ENCODE results near the gene DUSP1.
A peak's percentile ranks its signal among the peaks of the same experiment; 100 is the strongest.

The DUSP1 gene

GRCh38 chr5:172724242-172725183 is 46.5 kb downstream of the DUSP1 start:
- no peak for DNase-seq (ENCODE audit: low read depth)

DNA sequence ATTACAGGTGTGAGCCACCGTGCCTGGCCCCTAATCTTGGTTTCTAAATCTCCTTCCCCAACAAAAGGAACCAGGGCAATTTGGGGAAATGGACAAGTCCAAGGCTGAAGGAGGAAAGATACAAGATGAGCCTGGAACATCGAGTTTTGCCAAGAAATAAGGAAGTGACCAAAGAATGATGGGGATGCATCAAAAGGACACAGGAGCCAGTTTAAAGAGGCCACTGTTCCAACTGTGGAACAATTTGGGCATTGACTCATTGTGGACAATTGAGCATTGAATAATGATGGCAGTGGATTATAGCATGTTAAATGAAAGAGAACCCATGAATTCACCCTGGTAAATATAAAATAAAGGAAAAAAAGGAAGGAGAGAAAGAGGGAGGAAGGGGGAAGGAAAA is 47.5 kb downstream of the DUSP1 start:
- DNase-seq (ENCODE audit: low read depth), result no peak

GRCh38 chr5:172722327-172722815 is 48.6 kb downstream of the DUSP1 start:
- DNase-seq (ENCODE audit: low read depth), result peak; percentile 18

GRCh38 chr5:172721455-172722326 is 49.3 kb downstream of the DUSP1 start:
- DNase-seq (ENCODE audit: low read depth), result no peak

GRCh38 chr5:172720655-172721054 is 50.3 kb downstream of the DUSP1 start:
- DNase-seq (ENCODE audit: low read depth), result no peak

DNA sequence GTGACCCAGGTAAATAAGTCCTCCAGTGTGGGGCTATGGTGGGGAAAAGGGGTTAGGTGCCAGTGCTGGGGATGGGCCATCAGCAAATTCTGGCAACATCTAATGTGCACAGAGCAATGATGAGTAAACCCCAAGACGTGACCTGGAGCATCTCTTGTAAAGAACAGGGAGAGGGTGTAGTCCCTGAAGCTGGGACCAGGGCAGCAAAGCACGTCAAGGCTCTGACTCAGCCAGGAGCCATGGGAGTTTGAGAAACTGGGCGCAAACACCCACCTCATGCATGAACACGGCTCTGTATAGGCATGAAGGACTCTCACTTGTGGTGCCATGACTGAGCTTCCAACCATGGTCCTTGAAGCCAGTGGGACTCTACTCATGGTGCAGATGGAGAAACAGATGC is 51.8 kb downstream of the DUSP1 start:
- DNase-seq (ENCODE audit: low read depth), result no peak

DNA sequence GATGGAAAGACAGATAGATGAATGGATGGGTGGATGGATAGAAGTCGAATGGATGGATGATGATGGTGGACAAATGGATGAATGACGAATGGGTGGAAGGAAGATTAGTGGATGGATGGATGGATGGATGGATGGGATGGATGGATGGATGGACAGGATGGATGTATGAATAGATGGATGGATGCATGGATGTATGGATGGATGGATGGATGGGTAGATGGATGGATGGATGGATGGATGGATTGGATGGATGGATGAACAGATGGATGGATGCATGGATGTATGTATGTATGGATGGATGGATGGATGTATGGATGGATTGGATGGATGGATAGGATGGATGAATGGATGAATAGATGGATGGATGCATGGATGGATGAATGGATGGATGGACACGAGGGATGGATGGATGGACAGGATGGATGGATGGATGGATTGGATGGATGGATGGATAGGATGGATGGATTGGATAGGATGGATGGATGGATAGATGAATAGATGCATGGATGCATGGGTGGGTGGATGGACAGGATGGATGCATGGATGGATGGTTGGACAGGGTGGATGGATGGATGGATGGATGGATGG is 52.4 kb downstream of the DUSP1 start:
- DNase-seq (ENCODE audit: low read depth), result no peak
